ENCODE results near the gene PDF.
"Not testable (repeated sequence)": the region's sequence is repeated elsewhere in the genome, so short reads cannot be mapped to it uniquely, and the experiment has no call there.

The PDF gene

GRCh38 chr16:69330286-69331109 lies at the start of gene PDF:
PDF (minus strand) TSS chr16:69330588; CDS start chr16:69330570, 18 bp downstream.
- peak; percentile 88 to 91 for DNase-seq

DNA sequence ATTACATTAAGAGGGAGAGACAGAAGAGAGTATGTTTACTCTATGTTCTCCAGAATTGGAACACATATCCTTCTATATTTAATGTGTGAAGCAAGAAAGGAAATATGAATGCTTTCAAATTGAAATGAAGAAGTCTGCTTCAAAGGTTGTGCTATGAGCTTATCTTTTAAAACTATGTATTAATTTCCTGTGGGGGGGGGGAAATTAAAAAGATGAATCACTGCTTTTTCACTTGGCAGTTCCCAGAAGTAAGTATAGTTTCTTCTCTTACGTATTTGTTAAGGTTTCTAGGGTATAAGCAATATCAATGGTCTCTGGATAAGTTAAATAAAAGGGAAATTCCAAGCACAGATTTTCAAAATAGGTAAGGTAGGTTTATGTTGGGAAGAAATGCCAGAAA lies 48.4 kb upstream of the PDF start:
- no peak for DNase-seq

- no peak for DNase-seq
Observed at GRCh38 chr16:69378036-69378435, 47.6 kb upstream of the PDF start.

DNA sequence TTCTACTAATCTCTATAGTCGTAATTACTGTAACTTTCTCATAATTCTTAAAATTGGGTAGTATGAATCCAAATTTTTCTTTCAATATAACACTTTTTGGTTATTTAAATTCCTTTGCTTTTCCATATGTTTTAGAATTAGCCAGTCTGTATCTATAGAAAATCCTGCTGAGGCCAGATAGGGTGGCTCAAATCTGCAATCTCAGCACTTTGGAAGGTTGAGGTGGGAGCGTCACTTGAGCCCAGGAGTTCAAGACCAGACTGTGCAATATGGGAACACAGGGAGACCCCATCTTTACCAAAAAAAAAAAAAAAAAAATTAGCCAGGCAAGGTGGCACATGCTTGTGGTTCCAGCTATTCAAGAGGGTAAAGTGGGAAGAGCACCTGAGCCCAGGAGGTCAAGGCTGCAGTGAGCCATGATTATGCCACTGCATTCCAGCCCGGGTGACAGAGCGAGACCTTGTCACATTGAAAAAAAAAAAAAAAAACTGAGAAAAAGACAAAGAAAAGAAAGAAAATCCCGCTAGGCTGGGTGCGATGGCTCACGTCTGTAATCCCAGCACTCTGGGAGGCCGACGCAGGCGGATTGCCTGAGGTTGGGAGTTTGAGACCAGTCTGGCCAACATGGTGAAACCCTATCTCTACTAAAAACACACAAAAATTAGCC lies 46.1 kb upstream of the PDF start:
- no peak for DNase-seq

DNA sequence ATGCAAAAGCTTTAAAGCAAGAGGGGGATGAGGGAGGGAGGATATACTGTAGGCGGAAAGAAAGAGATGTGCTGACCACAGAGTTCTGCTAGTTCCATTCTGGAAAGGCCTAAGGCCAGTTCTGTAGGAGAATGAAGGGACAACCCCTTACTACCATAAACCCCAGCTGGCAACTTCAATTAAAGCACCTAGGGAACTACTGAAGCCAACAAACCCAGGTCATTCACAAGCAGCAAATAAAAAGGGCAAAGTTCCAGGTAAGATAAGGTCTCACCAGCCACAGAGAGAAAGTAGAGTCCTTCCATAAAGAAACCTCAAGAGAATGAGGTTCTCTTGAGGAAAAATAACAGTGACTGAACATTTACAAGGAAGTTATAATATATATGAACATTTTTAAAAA lies 42.6 kb upstream of the PDF start:
- DNase-seq, result no peak

DNA sequence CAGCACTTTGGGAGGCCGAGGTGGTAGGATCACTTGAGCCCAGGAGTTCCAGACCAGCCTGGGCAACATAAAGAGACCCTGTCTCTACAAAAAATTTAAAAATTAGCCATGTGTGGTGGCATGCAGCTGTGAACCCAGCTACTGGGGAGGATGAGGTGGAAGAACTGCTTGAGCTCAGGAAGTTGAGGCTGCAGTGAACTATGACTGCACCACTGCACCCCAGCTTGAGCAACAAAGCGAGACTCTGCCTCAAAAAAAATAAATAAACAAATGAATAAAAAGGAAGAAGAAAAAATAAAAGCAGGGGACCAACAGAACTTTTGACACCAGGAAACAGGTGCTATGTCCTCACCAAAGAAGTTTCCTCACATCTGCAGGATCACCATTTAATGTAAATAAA lies 41.2 kb upstream of the PDF start:
- DNase-seq, result no peak

DNA sequence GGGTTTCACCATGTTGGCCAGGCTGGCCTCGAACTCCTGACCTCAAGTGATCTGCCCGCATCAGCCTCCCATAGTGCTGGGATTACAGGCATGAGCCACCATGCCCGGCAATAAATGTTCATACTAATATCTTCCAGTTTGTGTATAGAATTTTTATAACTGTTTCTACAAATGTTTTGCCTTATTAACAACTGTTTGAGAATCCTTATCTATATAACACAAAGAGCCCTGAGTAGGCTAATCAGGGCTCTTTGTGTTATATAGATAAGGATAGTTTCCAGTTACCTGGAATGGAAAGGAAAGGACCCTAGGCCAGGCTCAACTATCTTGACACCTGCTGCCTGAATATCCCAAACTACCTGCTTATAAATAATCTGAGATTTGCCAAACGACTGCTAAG lies 38.5 kb upstream of the PDF start:
- DNase-seq, result no peak

DNA sequence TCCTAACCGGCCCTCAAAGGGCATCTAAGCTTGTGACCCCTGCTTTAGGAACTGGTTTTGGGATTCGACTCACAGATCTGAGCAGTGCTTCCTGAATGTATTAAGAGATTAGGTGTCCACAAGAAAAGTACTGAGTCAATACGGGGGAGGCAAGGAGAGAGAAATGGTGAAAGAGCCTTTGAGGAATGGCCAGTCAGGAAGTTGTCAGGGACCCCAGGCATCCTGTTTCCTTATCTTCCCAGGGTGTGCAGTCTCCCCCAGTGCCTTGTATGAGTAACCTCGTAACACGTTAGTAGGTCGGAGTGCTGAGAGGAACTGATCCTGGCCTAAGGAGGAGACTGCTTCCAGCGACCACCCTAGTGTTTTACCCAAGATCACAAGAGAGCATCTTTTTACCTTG lies 37.6 kb upstream of the PDF start:
- DNase-seq, result no peak

GRCh38 chr16:69366431-69366830 lies 36.0 kb upstream of the PDF start:
- DNase-seq, result peak; percentile 30 to 42

DNA sequence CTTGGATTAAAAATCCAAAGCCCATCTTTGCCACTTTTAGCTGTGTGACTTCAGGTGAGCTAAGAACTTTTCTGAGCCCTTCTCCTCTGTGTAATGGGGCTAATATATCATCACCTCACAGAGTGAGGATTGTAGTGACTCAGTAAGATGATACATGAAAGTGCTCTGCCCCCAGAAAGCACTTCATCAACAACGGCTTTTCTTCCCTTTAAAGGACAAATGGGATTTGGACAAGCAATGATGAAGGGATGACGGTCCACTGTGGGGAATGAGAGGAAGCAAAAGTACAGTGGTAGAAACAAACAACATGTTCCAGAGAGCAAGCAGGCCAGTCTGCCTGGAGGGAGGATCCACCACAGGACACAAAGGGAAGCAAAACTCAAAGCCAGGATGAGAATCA lies 35.5 kb upstream of the PDF start:
- DNase-seq, result no peak

DNA sequence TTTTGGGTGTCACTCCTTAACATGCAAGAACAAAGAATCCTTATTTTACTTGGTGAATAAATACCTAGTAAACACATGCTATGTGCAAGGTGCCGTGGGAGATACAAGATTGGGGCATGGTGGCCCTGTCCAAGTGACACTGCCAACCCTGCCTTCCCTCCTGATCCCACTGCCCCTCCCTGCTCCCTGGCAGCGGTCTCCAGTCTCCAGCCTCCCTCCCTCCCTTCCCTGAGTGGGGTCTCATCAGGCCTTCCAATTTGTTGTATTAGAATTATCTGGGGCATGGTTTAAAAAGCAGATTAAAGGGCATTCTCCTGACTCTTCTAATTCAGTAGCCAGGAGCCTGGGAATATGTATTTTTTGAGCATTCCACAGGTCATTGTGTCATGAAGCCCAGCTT lies 33.7 kb upstream of the PDF start:
- no peak for DNase-seq

GRCh38 chr16:69363281-69363717 lies 32.9 kb upstream of the PDF start:
- DNase-seq, result no peak

DNA sequence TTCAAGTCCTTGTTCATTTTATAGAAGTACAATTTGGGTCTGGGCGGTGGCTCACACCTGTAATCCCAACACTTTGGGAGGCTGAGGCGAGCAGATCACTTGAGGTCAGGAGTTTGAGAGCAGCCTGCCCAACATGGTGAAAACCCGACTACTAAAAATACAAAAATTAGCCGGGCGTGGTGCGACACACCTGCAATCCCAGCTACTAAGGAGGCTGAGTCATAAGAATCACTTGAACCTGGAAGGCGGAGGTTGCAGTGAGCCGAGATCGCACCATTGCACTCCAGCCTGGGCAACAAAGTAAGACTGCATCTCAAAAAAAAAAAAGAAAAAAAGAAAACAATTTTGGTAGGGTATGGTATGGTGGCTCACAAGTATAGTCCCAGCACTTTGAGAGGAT lies 29.7 kb upstream of the PDF start:
- DNase-seq, result not testable (repeated sequence)

DNA sequence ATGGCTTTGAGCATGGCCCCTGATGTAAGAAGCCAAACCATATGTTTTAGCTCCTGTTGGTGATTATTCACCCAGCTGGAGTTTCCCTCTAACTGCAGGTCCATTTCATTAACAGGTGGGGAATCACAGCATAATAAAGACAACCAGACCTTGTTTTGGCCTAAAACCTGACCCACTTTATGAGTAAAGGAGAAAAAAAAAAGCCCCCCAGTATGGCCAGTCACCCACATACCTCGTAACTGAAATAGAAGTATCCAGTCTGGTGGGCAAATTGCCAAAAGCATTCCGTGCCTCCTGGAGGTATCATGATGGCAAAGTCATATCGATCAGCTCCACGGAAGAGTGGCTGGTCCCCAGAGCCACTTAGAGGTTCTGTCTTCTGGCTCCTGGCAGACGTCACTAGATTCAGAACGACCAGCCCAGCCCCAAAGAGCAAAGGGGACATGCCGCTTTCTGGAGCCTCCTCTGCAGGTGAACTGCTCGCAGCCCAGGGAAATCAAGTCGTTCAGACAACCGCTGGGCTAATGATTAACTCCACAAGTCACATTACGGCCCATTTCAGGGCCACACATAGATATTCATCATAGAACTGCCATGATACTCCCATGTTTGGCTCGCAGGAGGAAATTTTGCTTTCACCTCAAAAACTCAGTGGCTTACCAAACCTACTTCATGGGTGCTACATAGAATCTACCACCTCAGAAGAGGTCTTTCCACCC lies 21.1 kb upstream of the PDF start, which contains the start of gene TMED6:
TMED6 (minus strand) TSS at position 478 of the 719 bp plus-strand sequence; CDS start at position 445, 33 bp downstream.
- no peak for DNase-seq

GRCh38 chr16:69350536-69351133 lies 20.2 kb upstream of the PDF start:
- no peak for DNase-seq

- no peak for DNase-seq
Observed at GRCh38 chr16:69349536-69349935, 19.1 kb upstream of the PDF start.

- no peak for DNase-seq
Observed at GRCh38 chr16:69348222-69348621, 17.8 kb upstream of the PDF start.

- DNase-seq, result no peak
Observed at GRCh38 chr16:69346683-69347082, 16.3 kb upstream of the PDF start.

DNA sequence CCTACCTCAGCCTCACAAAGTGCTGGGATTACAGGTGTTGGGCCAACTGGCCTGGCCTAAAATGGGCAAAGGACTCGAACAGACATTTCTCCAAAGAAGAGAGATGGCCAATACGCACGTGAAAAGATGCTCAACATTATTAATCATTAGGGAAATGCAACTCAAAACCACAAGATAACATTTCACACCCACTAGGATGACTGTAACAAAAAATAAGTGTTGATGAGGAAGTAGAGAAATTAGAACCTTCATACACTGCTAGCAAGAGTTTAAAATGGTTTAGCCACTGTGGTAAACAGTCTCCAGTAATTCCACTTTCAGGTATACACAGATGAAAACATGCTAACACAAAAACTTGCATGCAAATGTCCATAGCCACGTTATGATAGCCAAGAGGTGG lies 15.5 kb upstream of the PDF start:
- DNase-seq, result no peak

- no peak for DNase-seq
Observed at GRCh38 chr16:69344171-69344570, 13.8 kb upstream of the PDF start.

DNA sequence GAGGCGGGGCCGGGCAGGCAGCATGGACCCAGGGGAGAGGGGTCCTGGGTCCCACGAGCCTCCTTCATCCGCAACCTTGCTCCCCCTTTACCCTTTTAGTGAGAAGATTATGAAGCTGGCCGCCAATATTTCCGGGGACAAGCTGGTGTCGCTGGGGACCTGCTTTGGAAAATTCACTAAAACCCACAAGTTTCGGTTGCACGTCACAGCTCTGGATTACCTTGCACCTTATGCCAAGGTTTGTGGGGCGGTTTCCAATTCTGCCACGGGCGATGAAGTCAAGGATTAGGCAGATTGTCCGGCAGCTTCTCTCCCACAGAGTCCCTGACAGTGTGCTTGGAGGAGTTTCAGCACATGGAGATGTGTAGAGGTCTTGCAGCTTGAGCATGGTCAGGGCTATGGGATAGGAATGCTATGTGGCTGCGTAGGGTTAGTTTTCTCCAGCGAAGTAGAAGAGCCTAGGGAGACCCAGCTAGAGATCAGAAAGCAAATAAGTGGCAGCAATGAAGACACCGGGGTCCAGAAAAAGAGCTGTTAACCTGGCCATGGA lies 9.8 kb upstream of the PDF start:
- DNase-seq, result peak; percentile 47 to 48

GRCh38 chr16:69339289-69340094 lies 9.1 kb upstream of the PDF start, which contains the start of the genes COG8 and NIP7:
COG8 (minus strand) TSS chr16:69339564; CDS start chr16:69339552, 12 bp downstream.
NIP7 (plus strand) TSS chr16:69339772; CDS start chr16:69339830, 58 bp downstream.
- DNase-seq, result peak; percentile 96

Data from activated T-cell treated with anti-CD3 and anti-CD28 coated beads, Interleukin-2, amount 50 U/mL, for 48 hours (primary cell).